HG03457 (cell line): ENCODE measurements around the gene SMYD5.

Source experiments
- ATAC-seq: cut with Tn5 transposase; IDR thresholded peaks from one replicate; pipeline ENCODE4 v1.9.1; 2021; ENCODE audit warnings: moderate number of reproducible peaks; ENCODE audit not compliant: unreplicated experiment

SMYD5 gene

DNA sequence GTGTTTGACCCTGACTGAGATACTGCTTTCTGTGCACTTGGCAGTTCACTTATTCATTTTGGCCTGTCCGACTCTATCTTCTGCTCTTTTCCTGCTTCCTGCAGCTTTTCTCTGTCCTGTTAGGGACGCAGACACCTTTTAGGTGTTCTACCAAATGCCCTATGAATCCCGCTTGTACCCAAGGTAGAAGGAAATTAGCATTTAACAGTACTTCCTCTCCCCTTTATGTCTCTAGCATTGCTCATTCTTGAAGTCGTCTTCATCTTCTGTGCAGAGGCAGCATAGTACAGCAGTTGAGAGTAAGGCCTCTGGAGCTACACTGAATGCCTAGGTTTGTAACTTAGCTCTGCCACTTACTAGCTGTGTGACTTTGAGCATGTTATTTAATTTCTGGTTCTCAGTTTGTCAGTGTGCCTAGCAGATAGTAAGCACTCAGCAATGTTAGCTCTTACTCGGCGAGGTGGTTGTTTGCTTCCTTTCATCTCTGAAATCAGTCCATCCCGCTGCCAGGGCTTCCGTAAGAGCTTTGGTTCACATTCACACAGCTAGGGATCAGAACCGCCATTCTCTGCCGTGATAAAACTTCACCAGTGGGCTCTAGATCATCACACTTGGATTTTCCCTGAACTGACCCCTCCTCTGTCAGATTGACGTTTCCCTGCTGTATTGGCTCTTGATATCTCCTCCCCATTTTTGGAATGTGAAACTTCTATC lies 21.4 kb downstream of the SMYD5 start:
- no peak for ATAC-seq

DNA sequence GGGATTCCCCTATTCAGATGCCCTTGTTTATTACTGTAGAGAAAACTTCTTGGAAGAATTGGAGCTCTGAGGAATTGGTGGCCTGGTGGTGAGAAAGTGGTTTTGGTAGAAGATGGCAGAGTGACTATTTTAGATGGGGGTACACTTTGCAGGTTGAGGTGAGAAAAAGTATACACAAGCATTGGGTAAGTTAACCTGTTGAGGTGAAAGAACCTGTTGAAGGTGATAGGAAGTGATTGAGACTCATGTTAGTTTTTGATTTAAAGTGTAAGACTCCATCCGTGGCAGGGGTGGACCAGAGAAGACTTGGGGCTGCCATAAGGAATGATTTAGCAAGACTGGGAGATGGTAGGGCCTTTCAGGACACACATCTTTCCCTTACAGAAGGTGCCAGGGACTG lies 23.1 kb downstream of the SMYD5 start:
- no peak for ATAC-seq

DNA sequence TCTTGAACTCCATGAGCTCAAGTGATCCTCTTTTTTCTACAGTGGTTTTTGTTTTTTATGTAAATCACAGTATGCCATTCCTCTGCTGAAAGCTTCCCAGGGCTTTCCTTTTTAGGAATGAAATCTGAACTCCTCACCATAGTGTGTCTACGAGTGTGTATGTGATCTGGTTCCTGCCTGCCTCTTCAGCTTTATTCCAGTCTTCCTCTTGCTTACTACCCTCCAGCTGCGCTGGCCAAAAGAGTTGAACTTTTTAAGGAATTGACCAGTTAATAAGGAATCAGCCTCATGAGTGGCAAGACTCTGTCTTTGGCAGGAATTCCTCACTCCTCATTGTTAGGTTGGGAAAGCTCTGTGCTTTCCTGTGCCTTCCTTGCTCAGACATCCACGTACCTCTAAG lies 24.1 kb downstream of the SMYD5 start:
- no peak for ATAC-seq

DNA sequence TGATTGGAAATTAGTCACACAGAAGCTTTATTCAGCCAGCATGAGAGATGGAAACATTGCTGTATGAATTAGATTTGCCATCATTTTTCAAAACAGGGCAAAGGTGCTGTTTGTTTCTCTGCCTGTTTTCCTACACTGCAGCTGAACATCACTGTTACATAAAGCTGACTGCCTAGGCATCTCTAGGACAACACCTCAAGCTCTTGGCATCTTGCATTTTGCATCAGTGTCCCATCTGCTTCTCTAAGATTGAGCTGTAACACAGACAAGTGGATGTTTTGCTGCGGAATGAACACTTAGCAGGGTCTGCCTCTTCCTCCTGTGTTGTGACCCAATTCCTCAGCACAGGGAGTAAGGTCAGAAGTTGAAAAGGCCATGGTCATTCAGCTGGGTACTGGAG lies 24.9 kb downstream of the SMYD5 start:
- ATAC-seq: no peak

DNA sequence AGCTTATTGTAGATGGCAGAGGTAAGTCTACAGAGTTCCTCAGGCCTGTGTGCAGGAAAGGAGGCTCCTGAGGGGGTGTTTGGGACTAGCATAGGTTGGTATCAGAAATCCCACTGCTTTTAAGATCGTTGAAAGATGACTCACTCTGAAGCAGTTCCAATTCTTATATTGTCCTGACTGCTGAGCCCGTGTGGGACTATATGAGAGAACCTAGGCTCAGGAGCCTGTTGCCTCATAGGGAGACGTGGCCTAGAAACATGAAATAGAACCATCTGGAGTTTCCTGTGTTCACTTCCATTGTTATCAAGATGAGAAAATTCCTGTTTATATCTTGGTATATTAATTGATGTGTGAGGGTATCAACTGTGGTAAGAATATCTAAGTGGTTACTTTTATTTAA lies 25.7 kb downstream of the SMYD5 start:
- ATAC-seq: no peak

DNA sequence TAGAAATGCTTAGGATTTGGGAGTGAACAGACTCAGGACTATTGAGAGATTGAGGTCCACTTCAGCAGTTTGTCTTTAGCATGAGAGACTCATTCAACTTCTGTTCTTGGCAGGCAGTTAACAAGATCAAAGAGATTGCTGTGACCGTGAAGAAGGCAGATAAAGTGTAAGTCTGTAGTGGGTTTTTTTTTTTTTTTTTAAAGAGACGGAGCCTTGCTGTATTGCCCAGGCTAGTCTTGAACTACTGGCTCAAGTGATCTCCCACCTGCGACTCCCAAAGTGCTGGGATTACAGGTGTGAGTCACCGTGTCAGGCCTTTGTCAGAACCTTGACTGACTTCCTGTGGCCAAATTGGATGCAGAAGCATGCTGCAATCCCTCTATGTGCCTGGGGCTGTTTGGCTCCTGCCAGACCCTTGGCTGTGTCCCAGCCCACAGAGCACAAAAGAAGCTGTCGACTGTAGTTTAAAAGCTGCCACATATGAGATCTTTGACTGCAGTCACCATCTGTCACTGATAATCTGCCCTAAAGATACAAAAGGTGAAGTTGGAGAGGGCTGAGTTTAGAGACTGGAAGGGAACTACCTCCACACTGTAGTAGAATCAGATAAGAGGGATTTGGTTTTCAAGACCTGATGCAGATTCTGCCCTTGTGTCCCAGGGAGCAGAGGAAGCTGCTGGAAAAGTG lies 30.0 kb downstream of the SMYD5 start:
- no peak for ATAC-seq

DNA sequence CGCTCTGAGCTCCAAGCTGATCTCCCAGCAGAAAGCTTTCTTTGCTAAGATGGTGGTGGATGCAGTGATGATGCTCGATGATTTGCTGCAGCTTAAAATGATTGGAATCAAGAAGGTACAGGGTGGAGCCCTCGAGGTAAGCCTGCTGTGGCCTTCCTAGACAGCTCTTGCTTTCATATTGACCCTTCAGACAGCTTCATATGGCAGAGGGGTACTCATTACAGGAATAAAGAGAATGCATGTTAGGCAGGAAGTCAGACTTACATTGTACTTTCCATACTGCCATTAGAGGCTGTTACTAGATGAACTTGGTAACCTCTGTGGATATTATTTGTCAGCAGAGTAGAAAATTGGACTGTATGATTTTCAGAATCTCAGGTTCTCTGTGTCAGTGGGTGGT lies 30.5 kb downstream of the SMYD5 start:
- no peak for ATAC-seq

DNA sequence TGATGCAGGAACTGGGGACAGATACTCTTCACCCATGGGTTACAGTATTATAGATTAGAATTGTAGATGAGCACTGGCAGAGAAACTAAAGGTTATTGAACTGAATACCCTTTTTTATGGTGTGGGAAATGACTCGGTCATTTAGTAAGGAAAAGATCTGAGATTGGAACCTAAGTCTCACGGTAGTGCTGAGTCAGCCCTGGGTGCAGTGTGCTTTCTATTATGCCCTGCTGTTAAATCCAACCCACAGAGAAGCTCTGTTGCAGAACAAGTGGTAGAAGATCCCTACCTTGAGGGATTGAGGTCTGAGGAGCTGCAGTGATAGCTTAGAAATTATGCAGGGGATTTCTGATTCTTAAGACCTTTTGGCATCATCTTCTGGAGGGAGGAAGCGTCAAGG lies 32.8 kb downstream of the SMYD5 start:
- no peak for ATAC-seq

DNA sequence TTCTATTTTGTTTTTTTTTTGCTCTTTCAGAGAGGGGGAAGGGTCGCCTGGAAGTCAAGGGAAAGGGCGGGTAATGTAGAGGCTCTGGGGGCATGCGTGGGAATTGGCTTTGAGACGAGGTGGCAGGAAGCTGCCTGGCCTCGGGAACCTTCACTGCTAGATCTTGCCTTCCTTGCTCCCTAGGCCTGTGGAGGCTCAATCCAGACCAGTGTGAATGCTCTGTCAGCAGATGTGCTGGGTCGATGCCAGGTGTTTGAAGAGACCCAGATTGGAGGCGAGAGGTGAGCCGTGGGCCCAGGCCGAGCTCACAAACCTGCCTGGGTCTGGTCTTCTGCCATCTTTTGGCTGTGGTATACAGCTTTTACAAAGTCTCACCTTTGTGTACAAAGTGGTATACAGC lies 35.6 kb downstream of the SMYD5 start:
- ATAC-seq: no peak

DNA sequence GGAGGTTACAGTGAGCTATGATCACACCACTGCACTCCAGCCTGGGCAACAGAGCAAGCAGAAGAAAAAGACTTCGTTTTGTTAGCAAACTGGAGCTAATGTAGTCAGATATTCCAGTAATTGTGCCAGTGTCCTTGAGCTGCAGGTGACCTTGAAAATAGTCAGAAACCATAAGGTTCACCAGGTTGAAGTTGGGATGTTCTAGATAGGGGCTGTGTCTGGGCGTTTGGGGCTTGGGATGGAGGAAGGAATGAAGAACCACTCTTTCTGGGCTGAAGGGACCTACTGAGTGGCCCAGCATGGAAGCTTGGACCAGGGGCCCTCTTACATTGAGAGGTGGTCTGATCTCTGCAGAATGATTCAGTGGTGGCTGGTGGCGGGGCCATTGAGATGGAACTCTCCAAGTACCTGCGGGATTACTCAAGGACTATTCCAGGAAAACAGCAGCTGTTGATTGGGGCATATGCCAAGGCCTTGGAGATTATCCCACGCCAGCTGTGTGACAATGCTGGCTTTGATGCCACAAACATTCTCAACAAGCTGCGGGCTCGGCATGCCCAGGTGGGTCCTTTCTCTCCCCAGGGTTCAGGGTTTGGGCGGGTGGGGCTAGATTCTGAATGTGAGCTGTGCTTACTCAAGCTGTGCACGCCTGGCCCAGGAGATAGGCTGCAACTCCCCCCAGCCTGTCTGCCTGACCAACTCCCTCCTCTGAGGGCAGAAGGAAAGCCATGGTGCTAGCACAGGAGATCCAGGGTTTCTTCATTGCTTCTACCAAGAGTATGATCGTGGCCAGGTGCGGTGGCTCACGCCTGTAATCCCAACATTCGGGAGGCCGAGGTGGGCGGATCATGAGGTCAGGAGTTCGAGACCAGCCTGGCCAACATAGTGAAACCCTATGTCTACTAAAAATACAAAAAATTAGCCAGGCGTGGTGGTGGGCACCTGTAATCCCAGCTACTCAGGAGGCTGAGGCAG lies 37.1 kb downstream of the SMYD5 start:
- ATAC-seq: no peak

DNA sequence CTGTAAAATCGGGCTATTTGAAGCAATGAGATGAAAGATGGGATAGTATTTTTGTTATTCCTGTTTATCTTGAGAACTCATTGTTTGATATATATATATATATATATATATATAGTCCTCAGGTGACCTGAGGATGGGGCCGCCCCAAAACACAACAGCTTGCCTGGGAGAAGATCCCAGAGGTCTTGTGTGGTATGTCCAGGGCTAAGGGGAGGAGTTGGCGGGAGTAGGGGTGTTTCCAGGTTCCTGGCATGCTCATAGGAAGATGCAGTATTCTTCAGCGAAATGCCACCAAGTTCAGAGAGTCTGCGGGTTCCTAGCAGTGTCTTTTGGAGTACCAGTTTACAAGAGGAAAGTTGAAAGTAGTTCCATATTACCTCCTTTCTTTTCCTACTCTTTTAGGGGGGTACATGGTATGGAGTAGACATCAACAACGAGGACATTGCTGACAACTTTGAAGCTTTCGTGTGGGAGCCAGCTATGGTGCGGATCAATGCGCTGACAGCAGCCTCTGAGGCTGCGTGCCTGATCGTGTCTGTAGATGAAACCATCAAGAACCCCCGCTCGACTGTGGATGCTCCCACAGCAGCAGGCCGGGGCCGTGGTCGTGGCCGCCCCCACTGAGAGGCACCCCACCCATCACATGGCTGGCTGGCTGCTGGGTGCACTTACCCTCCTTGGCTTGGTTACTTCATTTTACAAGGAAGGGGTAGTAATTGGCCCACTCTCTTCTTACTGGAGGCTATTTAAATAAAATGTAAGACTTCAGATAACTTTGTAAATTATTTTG lies 38.4 kb downstream of the SMYD5 start:
- no peak for ATAC-seq

DNA sequence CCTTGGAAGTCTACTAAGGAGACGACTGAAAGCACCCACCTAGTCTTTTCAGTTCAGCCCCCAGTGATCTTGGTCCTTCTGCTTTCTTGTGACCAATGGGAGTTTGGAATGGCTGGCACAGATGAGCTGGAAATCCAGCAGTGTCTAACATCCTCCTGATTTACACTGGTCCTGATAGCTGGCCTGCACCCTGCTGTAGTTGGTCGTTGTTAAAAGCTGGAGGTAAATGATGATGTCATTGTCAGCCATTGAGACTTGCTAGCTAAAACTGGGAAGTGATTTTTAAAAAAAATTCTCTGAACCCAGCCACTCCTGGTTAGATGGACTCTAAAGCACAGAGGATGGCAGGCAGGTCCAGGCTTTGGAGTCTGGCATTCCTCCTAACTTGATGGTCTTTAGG lies 39.4 kb downstream of the SMYD5 start:
- ATAC-seq: no peak

DNA sequence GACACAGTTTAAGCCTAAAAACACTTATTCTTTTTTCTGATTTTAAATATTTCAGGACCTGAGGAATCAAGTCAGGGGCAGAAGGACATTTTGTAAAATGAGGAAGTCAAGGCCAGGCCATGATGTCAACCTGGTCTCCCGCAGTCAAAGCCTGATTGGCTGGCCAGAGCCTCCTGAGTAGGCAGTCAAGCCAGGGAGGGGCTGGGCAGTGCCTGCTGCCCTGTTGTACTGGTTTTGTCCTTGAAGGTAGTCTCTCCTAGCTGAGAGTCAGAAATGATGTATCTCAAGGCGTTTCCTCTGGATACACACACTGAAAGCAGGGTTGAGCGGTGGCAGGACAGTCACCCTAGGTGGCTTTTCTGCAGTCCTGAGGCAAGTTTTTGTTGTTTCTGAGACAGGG lies 39.9 kb downstream of the SMYD5 start:
- no peak for ATAC-seq

DNA sequence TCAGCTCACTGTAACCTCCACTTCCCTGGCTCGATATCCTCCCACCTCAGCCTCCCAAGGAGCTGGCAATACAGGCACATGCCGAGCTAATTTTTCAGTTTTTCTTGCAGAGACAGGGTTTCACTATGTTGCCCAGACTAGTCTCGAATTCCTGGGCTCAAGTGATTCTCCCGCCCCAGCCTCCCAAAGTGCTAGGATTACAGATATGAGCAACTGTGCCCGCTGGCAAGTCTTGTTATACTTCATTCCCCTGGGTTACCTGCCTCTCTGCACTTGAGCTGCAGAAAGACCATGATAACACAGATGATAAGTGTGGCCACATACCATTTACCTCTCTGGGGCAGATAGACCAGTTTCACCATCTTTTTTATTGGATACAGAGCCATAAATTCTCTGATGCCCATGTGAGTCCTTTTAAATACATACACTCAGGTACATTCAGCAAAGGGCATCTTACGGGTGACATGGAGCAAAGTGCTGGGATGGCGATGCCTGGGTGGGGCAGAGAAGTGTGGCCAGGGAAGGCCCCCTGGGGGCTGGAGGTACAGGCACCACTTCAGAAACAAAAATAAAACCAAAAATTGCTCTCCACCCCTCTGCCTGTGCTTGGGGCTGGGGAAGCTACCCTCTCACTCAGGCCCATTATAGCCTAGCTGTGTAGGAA lies 40.4 kb downstream of the SMYD5 start:
- ATAC-seq: no peak

DNA sequence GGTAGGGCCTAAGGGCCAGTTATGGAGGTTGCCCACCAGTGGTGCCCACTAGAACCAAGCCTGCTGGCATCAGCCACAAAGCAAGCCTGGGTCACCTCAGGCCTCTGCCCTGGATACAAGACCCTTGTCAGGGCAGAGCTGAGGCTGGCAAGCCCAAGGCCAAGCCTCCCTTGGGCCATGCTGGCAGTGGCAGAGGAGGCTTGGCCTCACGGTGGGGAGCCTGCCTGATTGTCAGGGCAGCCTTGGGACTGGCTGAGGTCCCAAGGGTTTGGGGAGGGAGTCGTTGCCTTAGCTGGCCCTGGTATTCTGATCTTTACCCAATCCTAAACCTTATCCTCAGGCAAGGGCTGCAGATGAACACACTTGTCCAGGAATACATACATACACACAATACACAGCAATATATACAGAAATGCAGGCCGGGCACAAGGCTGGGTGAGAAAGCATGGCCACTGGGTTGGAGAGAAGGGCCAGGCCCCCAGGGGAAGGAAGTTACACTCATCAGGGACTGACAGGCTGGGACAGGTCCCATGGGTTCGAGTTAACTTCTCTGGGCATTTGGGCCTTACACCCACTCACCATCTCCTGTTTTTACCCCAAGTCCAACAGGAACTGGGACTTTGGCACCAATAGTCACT lies 41.1 kb downstream of the SMYD5 start:
- ATAC-seq: no peak

DNA sequence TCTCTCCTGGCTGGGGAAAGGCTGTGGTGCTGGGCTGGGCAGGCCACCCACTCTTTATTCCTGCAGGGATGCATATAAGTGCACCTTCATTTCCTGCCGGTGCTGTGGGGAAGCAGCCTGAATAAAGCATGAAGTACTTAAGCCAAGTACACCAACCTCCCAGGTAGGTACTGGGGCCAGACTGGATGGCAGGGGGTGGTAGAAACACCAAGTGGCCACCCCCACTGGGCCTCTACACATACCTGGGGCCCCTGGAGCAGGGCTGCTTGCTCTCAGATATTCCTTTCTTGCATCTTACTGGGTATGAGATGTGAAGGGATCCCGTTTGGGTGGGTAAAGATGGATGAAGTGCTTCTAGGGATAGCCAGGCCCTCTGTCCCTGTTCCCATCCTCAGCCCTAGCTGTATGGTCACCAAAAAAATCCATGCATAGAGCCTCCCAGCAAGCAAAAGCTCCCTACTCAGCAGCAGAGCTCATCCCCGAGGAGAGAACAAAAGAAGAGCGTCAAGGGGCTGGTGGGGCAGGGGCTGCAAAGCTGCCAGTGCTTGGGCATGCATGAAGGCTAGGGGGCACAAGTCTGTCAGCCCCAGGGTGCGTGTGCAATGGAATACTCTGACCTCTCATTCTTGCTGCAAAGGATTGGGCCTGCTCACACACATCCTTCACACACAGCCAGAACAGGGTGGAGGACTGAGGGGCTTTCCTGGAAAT lies 42.0 kb downstream of the SMYD5 start:
- ATAC-seq: no peak

DNA sequence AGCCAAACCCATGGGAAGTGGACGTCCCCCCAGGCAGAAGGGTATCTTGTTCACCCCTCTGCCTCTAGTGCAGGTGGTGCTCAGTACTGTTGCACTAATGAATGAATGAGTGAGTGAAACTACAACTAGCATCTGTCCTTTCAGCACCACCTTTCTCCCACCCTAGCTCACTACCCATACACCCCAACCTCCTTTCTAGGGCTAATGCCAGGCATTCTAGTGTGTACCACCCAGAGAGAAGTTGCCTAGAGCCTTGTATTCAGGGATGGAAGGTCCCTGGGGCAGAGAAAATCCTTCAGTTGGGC lies 42.5 kb downstream of the SMYD5 start:
- ATAC-seq: no peak

DNA sequence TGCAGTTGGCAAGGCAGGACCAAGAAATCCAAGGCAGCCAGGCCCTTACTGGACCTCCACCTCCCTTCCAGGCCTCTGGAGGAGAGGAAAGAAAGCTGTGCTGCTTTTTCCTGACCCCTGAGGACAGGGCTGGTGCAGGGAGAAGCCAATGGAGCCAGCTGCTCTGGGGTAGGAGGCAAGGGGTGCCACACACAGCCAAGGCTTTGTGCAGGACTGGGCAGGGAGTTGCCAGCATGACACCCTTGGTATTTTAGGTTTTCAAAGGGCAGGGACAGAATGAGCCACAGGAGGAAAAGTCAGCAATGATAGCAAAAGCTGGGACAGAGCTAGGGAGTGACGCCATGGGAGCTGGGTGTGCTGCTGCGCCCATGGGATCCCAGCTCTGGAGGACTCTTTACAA lies 43.0 kb downstream of the SMYD5 start:
- no peak for ATAC-seq

DNA sequence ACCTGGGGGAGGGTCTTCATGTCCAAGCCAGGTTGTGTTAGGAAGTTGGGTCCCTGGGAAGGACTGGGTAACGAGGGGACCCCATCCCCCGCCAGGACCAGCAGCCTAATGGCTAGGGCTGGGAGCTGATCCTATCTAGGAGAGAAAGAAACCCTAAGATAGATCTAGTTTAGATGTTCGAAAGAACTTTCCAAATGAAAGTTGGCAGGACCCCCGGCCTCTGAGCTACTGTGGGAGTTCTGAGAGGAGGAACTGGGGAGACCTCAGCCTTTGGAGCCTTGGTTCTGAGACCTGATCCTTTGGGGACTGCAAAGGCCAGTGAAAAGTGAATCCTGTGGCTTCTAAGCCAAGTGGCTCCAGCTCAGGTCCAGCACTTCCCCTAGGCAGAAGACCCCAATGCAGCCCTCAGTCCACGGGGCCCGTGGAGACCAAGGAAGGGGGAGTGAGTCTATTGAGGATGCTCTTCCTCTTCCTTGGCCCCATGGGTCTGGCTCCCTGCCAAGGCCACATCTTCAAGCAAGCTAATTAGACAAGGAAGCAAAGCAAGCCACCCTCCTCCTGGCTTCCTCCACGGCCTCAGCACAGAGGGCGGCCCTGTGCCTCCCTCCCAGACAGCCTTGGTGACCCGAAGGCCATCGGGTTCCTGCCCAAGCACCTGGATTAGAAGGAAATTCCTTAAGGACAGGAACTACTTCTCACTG lies 43.5 kb downstream of the SMYD5 start:
- no peak for ATAC-seq
